Hematopoietic multipotent progenitor cell treated with erythropoietin and hydrocortisone succinate and interleukin-3 and kit ligand, for 15 days (in vitro differentiated cells): ENCODE measurements around the gene KEL.

Source experiments
- DNase-seq: peaks from one replicate; pipeline ENCODE4 v3.0.0-alpha.2; 2015; ENCODE audit warnings: low spot score

KEL gene

DNA sequence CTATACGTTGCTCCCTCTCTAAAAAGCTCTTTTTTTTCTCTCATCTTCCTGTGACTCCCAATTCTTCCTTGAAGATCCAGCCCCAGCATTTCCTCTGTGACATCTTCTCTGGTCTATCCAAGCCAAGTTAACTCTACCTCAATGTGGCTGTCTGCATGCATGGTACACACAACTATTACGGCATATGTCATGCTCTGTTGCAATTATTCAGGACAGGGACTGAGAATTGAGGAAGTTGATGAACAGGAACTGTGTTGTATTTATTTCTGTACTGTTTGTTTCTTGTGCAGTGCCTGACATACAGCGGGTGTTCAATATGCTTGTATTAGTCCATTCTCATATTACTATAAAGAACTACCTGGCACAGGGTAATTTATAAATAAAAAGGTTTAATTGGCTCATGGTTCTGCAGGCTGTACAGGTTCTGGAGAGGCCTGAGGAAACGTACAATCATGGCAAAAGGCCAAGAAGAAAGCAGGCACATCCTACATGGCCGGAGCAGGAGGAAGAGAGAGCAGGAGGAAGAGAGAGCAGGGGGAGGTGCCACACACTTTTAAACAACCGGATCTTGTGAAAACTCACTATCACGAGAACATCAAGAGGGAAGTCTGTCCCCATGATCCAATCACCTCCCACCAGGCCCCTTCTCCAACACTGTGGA is 34.9 kb downstream of the KEL start:
- DNase-seq, result no peak

DNA sequence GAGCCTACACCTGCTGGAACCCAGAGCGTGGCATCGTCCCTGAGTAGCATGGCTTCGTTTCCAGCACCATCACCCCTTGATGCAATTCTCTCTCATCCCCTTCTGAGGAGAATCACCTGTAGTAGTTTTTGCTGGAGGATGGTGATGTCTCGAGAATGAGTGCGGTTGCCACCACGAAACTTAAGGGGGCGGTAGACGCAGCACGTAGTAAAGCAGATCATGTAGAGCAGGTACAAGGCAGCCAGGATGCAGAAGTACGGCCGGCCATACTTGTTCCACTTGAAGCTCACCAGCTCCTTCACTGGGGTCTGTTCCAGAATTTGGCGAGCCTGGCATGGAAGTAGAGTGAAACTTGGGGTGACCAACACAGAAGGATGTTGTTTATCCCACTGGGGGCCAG is 36.8 kb downstream of the KEL start:
- DNase-seq, result peak; percentile 34

DNA sequence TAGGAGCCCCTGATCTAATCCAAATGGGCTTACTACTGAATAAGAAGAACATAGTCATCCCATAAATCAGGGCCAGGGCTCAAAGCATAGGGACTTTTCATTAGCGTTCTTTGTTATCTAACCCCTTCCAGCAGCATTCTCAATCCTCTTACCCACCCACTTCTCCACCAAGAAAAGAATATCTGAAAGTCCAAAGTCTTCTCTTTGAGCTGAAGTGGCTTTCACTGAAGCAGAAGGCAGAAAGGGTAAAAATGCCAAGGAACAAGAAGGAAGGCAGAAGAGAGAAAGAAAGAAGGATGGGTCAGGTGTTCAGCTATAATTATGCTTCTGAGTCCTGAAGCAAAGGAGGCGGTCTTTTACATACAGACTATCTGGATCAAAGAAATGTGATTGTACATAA is 38.8 kb downstream of the KEL start:
- DNase-seq, result no peak

DNA sequence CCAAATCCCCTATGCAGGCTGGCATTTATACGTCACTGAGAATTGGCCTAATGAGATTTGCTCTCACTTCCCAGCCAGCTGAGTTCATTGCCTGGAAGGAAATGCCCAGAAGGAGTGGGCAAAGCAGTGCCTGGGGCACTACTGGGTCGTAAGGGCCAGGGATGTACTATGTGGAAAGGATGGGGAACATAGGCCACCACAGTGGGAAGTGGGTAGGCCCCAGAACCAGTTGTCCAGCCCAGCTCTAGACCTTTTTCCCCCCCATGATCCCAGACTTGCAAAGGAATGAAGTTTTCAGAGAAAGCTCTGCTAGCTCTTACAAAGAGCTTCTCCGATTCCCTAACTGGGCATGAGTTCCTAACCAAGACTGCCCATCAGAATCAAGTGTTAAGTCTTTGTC is 42.5 kb downstream of the KEL start:
- DNase-seq, result no peak

DNA sequence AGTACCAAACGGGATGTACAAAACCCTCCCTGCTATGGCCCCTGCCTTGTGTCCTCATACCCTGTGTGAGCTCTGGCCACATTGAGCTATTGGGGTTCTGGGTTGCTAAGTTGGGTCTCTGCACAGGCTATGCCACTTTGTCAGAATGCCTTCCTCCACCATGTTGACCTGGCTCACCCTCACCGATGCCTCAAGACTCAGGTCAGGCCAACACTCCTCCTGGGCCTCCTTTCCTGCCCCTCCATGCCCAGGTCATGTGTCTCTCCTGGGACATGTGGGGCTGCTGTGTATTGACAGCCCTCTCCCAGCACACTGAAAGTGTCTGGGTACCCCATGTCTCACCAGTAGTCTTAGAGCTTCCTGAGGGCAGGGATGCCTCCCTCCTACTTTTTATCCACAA is 43.3 kb downstream of the KEL start:
- no peak for DNase-seq

DNA sequence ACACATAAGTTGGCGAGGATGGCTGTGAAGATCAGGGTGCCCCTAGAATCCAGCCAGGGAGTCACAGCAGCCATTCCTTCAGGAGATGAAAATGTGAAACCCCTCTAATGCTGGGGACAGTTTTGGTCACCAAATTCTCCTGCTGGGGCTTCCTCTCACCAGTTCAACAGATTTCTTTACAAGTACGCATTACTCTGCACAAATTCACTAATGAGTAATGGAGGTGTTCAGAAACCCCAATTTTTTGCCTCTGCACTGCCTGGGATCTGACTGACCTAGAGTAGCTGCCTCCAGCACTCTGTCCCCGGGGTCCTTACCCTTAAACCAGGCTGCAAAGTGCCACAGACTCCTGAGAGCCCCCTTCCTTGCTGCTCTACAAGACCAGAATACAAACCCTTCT is 44.7 kb downstream of the KEL start:
- no peak for DNase-seq

DNA sequence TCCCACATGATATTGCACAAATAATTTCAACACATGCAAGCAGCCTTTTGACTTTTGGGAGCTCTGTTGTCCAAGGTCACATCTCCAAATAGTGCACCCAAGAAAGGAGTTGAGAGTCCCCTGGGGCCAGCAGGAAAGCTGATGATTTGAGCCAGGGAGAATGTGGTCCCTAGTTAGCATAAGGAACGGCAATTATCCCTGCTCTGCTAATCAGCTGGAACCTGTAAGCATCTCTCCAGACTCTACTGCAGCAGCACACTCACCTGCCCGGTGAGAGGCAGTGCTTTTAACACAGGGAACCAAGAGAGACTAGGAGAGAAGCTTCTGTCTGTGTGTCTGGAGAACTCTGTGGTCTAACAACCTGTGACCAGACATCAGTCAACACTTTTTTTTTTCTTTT is 45.7 kb downstream of the KEL start:
- no peak for DNase-seq

DNA sequence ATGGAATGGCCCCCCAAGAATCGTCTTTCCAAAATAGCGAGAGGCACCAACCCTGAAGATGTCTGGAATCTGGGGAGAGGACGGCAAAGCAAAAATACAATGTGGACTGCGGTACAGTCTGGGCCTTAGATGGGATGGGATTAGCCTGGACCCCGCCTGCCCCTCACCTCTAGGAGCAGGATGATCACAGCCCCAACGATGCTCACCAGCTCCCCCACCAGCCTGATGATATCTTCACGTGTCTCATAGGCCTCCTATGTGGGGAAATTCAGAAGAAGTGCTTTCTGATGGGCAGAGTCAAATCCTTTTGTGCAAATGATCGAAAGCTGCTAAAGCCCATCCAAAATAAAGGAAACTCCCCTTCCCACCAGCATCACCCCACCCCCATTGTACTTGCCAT is 46.8 kb downstream of the KEL start:
- DNase-seq, result no peak

DNA sequence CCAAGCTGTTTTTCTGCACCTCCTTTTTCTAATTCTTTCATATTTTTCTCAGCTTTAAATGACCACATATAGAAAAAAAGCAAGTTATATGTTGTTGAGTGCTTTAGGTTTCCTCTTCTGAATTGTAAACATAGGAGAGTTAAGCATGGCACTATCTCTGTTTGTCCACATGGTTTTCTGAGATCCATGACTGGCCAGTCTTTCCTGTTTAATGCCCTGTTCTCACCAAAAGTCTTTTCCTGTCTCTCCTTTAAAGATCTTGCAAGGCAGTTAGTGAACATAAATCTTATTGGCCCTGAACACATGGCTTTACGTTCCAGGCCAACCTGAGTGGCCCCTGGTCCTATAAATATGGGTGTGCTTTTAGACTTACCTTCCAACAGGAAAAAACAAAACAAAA is 48.0 kb downstream of the KEL start:
- DNase-seq, result no peak

DNA sequence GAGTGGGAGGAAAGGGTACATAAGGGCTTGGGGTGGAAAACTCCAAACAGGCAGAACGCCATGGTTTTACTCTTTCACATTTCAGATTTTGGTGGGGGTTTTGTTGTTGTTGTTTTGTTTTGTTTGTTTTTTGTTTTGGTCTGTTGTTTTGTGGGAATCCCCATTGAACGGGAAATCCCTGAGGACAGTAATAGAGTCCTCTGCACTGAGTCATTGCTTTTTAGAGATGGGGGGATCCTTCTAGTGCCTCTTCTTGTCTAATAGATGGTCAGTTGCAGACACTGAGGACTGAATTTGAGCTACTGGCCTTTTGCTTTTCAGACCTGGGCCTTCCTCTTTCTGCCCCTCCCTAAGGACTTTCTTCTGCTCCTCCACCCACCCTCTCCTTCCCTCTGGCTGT is 48.6 kb downstream of the KEL start:
- no peak for DNase-seq

DNA sequence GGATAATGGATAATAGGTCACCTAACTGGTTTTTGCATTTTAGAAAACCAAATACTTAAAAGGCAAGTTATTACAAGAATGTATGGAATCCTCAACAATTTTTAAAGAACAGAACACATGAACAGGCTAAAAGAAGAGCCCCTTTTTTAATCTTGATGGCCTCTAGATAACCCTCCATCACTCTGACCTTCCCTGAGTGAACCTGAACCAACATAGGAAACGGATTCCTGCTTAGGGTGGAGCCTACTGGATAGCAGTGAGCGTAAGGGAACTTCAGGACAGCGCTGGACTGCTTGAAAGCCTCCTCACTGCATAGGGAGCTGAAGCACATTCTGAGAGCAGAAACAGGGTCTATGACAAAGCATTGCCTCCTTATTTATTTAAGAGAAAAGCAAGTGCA is 49.1 kb downstream of the KEL start:
- DNase-seq, result no peak

DNA sequence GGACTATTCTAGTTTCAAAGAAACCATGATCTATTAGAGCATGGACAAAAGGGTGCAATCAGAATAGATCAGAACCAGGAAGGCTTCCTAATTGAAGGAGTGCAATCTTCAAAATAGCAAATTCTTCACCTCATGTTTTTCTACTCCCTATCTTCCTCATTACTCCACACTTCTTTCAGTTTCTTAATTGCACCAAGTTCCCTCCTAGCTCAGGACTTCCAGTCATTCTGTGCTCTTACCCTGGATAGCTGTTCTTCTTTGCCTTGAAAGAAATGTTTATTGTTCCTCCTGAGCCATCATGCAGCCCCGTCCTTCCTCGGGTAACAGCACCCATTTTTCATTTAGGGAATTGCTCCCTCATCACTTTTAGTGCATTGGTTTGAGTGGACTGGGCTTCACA is 51.7 kb downstream of the KEL start:
- DNase-seq, result no peak

DNA sequence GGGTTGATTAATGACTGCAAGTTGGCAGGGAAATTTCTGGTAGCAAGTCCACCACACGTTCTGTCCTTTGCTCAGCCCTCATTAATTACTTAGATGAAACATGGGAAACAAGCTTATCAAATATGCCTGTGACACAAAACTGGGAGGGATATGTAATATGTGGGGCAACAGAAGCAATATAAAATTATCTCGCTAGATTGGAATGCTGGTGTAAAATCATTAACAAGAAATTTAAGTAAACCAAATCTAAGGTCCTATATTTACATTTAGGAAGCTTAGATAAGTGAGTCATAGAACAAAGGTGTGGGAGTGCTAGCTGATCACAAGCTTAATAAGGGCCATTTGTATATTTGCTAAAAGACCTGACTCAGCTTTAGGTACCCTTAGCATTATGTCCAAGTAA is 52.1 kb downstream of the KEL start:
- DNase-seq, result no peak

DNA sequence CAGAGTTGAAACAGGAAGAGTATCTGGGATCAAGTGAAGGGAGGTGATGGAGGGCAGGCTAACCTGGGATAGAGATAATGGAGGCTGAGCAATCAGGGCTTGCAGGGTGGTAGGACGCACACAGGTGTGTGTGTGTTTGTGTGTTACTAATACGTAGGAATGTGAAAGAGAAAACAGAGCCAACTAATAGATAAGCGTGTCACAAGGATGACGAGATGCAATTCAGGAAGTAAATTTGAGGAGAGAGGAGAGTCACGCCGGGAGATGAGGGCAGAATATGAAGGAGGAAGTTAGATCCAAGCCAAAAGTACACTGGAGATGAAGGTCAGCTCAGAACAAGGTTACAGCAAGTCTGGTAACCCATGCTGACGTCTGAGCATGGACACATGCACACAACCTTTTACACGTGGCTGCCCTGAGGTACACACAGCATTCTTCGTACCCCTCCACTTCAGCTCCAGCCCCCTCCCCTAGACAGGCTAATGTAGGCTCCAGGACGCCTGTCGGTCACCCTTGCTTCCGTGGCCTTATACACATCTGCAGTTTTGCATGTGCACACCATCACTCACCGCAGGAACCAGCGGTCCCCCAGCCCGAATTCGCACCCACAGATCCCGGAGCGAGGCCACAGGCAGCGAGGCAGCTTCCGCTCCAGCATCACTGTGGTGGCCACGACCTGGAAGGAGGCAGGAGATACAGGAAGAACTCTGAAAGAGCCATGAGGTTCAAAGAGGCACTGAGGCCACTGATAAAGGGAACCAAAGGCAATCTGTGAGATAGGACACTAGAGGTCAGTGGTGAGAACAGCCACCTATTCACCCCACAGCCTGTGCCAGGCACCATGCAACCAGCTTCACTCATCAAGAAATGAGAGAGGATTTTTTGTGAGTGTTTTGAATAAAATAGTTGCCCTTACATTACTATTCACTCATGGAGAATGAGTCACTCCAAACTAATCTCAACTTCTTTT is 53.0 kb downstream of the KEL start:
- DNase-seq, result peak; percentile 39

DNA sequence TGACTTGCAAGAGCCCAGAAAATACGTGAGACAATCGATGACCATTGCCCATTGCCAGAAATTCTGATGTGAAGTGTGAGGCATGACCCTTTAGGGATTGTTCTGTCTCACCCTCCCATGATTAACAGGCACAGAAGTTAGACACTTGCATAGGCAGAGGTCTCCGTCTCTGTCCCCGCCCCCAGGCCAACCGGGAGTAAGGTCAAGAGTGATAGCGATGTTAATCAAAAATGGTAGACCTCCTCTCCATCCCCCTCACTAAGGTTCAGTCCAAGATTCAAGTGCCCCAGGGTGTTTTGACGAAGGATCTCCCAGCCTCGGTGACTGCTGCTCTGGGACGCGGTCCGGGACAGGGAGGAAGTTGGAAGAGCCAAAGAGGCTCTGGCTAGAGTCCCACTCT is 53.9 kb downstream of the KEL start:
- no peak for DNase-seq

DNA sequence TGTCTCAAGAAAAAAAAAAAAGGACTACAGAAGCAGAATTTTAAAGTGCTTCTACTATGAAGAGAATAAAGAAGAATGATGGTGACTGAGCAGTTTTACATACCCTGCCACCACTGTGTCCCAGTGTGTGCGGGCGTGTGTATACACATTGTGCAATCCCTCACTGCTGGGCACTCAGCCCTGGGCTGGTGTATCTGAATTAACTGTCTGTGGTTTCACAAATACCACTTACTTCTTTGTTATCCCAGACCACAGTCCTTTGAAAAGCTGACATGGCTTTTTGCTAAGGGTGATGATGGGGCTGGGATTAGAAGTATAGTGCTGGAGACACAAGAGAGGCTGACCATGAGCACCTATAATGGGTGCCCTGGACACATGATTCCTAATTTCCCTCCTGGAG is 55.5 kb downstream of the KEL start:
- no peak for DNase-seq

DNA sequence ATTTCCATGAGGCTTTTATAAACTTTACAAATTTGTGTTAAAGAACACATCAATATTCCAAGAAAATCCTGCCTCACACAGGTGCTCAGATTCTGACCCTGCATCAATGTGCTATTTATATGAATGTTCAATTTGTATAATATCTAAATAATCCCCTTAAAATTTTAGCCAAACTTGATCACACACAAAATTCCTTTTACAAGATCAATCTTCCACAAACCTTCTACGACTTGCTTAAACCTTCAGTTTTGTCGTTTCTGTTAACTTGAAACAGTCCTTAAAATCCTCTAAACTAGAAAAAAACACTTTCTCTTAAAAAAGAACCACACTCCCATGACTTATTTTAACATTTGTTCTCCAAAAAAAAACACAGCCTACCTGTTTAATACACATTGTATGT is 56.4 kb downstream of the KEL start:
- no peak for DNase-seq

DNA sequence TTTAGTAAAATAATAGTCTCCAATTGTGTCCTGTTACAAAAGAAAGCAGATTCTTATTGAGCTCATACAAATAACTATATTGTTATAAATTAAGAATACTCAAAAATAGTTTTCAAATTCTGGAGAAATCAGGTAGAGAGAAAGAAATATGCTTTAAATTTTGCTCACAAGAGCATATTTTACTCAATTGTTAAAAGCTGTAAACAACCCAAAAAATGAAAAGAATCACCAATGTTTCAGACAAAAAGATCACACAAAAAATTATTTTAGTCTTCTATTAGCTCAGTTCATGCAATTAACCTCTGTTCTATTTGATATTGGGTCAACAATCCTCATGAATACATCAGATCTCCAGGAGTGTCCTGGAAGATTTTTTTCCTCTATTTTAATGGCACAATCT is 58.0 kb downstream of the KEL start:
- DNase-seq, result no peak

DNA sequence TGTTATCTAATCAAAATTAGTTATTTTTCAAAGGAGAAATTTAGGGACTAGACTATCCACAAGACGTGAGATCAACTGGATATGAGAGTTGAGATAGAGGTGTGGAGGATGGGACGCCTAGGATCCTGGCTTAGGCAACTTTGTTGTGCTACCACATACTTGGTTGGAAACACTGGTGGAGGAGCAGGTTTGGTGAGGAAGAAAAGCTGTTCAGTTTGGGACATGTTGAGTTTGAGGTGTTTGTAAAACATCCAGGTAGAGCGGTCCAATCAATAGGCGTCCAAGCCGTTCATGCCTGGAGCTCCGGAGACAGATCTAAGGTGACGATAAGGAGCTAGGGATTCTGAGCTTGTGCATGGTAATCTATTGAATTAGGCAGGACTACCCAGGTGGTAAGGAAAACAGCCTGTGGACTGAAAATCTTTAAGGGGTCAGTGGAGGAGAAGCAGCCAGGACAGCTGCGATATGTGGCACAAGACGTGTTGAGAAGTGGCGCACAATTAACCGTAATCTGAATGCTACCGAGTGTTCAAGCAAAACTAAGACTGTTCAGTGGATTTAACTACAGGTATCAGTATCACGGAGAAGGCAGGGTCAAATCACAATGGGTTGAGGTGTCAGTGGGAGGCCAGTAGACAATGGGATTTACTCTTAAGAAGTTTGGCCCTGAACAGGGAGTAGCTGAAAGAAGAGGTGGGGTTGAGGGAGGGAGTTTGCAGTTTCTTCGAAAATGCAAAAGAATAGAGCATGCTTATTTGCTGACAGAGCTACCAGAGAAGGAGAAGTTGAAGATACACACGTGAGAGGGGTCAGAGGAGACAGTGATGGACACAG is 60.5 kb downstream of the KEL start:
- no peak for DNase-seq

DNA sequence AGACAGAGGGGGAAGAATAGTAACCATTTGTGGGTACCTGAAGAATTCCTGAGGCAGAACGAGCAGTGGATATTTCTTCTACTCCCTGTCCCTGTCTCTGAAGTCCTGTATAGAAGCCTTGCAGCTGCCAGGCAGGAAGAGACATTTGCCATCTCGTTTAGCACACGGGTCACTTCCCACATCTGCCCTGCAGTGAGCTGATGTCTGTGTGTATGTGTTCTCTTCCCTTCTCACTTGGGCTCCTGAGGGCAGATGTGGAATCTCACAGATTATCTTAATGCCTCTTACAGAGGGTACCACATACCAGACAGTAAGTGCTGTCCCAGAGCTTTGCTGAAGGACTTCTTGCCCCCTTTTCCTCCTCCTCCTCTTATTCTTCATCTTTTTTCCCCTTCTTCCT is 62.5 kb downstream of the KEL start:
- no peak for DNase-seq

DNA sequence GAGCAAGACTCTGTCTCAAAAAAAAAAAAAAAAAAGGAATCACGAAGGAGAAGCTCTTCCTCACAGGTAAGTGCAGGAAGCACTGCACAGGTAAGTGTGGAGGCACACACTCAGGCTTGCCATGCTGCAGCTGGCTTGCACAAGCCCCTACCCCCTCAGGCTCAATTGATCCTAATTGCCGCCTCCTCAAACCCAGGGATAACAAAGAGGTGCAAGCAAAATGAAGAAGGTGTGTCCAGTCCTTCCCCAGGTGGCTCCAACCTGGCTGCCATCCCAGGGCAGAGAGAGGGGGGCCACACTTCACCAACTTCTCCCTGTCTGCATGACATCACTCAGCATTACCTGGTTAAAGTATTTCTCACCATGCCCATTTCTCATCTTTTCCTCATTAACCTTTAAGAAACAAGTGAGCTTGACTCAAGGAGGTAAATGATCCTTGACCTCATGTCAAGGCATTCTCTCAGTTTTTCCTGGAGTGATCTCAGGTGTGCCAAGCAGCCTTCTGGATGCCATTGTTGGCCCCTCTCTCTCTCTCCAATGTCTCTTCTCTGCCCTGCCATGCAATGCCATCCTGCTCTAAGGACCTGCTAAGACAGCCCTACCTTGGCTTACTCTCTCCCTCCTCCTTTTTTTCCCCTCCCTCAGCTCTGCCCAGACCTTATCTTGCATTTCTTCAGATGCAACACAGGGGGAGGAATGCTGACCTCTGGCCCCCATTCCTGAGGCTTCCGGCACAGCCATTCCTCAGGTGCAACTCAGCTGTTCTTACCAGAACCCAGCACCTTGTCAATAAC is 63.6 kb downstream of the KEL start:
- DNase-seq, result no peak

DNA sequence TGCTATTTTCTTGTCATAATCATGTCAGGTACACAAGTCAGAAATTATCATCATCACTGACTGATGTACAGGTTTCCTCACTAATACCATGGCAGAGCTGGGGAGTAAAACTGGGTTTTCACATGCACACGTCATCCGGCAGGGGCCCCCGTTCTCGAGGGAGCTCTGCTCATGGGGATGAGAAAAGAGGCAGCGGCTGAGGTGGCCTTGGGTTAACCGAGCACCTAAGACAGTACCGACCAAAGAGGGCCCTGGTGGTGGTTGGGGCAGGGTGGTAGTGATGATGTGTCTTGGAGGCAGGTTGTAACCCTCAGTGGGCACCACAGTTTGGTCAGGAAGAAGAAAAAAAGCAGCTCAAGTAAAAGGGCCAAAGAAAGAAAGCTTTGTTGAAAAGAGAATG is 64.5 kb downstream of the KEL start:
- no peak for DNase-seq
